NCI-H187 treated with DMSO at 0.1 percent for 48 hours (cell line): ENCODE data around the gene EHMT1.
"Not testable (repeated sequence)": the region's sequence is repeated elsewhere in the genome, so short reads cannot be mapped to it uniquely, and the experiment has no call there.

Experiments
- DNase-seq: peaks from one replicate; lab custom pipeline; 2025; lab: John Stamatoyannopoulos, UW

The EHMT1 gene

DNA sequence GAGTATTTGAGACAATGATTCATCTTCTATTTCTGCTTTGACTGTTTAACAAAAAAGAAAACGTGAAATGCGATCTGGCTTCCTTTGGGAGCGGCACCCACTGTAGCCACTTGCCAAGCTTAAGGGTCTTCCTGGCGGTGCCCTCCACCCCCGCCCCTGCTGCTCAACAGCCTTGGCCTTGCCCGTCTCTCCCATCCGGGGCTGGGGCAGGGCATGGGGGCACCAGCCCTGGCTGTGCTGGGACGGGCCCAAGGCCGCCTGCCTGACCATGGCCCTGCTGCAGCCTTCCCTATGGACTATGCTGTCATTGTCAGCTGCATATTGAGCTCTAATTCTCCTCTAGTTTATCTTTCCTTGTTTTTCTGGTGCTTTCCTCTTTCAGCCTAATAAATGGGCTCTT lies 143.0 kb downstream of the EHMT1 start:
- no peak for DNase-seq

DNA sequence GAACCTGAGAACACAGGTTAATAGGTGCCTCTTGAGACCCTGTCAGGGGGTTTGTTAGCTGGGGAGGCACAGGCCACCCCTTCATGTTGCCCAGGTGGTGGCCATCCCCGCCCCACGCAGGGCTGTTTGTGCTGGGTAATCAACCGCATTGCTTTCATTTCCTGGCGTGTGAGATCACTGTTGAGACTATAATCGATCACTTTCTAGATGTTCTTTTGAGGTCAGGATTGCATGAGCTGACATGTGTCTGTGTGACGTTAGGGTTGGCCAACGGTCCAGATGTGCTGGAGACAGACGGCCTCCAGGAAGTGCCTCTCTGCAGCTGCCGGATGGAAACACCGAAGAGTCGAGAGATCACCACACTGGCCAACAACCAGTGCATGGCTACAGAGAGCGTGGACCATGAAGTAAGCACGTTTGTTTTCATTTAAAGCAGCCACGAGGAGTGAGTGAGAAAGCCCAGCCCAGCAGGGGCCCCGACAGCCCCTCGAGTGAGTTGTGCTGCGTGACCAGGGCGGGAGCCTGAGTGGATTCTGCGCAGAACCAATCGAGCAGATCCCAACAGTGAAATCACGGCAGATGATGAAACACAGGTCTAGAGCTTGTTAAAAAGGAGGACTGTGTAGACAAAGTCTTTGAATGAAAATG lies 143.7 kb downstream of the EHMT1 start:
- no peak for DNase-seq

DNA sequence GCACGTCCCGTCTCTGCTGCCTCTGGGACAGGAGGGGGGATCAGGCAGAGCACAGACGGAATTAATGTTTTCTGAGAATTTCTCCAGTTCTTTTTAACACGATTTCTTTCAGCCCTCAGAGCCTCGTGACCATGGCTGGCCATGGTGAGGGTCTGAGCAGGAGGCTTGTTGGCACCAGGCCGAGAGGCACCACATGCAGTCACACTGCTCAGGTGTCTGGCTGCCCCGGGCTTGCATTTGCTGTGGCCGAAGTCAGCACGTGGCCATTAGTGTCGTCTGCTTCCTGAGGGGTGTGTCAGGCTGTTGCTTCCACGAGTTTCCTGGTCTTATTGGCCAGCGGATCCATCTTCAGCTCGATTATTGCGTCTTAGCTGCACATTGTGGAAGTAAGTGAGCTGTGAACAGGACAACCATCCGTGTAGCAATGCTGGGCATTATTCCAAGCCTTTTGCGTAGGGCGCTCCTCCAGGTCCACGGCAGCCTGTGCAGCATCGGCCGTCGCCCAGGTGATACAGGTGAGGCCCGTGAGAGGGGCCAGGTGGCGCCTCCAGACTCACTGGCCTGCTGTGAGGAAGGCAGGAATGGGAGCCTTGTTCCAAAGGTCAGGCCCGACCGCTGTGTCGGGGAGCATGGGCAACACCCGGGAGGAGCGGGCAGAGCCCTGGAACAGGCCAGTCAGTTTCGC lies 144.6 kb downstream of the EHMT1 start:
- DNase-seq = no peak

DNA sequence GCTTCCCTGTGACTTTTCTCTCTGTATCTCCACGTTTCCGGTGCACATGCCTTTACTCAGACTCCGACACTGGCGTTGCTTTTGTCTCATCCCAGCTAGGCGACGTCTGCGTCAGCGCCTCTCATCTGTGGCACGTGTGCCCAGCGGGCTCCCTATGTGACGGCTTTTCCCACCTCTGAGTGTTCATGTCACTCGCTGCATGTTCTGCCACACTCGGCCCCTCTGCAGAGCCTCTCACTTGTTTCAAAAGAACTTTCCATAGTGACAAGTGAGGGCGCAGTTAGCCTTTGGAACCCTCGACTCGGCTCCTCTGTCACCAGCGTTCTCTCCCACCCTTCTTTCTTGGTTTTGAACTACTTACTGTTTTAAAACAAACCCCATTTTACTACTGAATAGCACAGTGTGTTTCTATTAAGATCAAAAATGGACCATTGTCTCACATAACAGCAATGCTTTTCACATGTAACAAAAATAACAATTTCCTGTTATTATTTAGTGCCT lies 145.4 kb downstream of the EHMT1 start:
- no peak for DNase-seq

DNA sequence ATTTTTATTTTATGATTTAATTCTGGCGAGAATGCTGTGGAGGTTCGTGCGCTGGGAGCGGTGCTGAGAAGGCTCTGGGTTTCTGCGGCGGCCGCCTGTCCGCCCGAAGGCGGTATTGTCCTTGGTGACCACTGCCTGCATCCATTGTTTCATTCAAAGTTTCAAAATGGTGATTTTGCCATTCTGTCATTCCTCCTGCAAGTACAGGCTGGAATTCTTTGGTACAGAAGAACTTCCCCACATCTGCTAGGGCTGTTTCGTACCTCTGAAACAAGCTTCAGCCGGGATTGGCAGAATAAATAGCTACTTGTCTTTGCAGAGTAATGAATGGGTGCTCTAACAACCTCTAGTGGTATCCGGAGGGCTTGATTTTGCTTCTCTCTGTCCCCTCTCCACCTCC lies 146.2 kb downstream of the EHMT1 start:
- no peak for DNase-seq

DNA sequence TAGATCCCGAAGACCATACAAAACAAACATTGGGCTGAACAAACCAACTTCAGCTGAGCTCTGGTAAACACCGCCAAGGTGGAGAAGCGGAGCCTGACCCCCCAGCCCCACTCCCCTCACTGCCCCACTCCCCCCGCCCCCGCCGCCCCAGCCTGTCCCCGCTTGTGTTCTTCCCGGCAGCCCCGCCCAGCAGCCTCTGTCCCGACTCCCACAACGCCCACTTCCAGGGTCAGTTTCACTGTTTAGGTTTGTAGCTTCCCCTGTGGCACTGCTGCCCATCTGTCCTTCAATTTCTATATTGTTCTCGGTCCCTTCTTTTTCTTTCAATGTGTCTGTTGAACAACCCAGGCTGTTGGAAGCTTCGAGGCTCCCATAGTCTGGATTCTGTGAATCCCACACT lies 146.7 kb downstream of the EHMT1 start:
- no peak for DNase-seq

DNA sequence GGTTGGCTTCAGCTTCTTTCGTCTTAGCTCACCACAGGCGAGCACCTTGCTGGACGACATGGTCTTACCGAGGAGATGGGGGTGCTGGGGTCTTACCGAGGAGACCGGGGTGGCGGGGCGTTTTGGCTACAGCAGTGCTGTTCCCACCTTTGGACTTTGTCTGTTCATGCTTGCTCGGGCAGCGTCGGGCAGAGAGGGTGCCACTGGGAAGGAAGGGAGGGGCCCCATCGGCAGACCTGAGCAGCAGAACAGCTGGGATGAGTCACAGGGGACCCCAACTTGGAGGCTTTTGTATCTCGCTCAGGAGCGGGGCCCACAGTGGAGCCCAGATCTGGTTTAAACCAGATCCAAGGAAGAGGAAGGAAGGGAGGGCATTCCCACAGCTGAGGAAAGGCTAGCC lies 152.8 kb downstream of the EHMT1 start:
- DNase-seq = no peak

DNA sequence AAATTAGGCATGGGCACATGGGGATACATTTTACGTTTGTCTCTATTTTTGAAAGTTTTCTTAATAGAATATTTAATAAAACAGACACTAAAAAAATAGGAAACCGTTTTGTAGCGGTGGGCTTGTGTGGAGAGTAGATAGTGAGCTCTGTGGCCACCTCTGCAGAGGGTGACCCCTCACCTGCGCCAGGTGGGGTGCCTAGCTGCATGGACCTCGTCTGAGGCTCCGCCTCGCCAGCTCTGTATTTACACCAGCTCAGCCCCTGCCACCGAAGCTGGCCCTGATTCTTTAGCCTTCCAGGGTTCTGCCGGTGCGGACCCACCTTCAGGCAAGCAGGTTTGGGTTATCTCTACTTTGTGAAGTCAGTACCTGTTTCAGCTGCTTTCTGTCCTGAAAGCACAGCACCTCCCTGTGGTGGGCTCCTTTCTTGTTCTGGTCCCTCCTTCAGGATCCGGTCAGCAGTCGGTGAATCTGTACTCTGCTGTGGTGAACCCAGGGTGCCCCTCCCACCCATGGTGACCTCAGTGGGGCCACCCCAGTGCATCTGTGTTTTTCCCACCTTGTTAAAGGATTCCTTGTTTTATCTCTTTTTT lies 153.6 kb downstream of the EHMT1 start:
- no peak for DNase-seq

DNA sequence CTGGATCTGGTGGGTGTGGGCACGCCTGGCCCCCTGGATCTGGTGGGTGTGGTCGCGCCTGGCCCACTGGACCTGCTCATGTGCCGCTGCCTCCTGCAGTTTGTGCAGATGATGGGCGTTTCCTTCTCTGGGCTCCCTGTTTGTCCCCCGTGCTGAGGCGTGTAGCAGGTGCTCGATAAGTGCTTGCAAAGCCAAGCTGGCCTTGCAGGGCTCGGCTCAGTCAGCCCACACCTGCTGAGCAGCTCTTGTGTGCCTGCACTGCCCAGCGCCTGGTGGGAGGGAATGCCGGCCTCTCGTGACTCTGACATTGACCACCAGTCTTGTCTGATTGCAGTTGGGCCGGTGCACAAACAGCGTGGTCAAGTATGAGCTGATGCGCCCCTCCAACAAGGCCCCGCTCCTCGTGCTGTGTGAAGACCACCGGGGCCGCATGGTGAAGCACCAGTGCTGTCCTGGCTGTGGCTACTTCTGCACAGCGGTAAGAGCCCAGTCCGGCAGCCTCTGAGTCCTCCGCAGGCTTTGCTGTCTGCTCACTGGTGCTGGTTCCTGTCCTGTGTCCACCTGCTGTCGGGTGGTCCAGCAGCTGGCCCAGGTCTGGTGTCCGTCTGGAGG lies 156.1 kb downstream of the EHMT1 start:
- no peak for DNase-seq

DNA sequence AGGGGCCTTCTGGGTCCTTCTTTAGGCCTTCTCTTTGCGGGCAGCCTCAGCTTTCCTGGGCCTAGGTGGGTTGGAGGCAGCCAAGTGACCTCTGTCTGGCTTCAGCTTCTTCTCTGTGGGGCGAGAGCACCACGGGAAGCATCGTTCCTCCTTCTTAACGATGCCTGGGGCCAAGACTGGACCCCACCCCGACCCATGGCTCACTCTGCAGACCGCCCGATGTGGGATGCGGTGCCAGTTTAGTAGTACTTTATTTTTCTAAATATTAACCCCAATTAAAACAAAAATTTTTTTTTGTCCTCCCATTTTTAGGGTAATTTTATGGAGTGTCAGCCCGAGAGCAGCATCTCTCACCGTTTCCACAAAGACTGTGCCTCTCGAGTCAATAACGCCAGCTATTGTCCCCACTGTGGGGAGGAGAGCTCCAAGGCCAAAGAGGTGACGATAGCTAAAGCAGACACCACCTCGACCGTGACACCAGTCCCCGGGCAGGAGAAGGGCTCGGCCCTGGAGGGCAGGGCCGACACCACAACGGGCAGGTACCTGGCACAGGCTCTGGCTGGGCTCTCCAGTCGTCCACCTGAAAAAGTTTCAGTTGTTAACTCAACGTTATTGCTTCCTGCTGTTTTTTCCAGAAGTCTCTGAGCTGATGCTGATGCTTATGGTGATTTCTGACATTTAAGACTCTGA lies 157.6 kb downstream of the EHMT1 start:
- DNase-seq = no peak

DNA sequence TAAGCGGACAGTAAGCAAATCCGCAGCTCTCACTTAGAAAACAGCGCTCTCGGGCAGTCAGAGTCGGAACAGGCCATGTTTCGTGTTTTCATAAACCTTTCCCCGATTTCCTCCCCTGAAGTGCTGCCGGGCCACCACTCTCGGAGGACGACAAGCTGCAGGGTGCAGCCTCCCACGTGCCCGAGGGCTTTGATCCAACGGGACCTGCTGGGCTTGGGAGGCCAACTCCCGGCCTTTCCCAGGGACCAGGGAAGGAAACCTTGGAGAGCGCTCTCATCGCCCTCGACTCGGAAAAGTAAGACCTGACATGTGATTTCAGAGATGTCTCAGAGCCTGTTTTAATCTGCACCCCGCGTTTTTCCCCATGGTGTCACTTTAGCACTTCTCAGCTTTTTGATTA lies 159.0 kb downstream of the EHMT1 start:
- no peak for DNase-seq

DNA sequence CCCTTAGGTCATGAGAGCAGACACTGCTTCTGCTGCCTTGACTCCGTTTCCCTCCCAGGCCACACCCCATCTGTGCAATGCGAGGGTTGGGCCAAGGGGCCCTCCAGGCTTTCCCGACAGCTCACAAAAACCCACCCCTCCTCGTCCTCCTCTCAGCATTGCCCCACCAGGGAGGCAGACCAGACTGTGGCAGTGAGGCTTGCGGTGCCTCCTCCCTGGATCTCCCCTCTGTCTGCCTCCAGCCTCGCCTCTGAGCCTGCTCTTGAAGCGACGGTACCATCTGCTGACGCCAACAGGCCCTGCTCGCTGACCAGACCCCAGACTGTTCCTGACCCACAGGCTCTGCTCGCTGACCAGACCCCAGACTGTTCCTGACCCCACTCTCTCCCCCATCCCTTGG lies 159.5 kb downstream of the EHMT1 start:
- no peak for DNase-seq

DNA sequence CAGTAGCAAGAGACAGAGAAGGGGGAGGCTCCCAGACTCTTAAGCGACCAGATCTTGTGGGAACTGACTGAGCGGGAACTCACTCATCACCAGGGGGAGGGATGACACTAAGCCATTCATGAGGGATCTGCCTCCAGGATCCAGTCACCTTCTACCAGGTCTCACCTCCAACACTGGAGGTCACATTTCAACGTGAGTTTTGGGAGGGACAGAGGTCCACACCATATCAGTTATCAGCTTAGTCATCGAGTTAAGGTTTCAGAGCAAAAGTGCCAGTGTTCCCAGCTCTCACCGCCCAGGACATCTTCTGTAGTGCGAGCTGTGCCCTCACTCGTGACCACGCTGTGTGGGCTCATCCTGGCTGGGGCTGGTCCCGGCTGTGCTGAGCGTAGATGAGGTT lies 160.1 kb downstream of the EHMT1 start:
- DNase-seq = no peak

DNA sequence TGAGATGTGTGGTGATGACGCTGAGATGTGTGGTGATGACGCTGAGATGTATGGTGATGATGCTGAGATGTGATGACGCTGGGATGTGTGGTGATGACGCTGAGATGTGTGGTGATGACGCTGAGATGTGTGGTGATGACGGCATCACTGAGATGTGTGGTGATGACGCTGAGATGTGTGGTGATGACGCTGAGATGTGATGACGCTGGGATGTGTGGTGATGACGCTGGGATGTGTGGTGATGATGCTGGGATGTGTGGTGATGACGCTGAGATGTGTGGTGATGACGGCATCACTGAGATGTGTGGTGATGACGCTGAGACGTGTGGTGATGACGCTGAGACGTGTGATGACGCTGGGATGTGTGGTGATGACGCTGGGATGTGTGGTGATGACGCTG lies 161.2 kb downstream of the EHMT1 start:
- not testable (repeated sequence) for DNase-seq

DNA sequence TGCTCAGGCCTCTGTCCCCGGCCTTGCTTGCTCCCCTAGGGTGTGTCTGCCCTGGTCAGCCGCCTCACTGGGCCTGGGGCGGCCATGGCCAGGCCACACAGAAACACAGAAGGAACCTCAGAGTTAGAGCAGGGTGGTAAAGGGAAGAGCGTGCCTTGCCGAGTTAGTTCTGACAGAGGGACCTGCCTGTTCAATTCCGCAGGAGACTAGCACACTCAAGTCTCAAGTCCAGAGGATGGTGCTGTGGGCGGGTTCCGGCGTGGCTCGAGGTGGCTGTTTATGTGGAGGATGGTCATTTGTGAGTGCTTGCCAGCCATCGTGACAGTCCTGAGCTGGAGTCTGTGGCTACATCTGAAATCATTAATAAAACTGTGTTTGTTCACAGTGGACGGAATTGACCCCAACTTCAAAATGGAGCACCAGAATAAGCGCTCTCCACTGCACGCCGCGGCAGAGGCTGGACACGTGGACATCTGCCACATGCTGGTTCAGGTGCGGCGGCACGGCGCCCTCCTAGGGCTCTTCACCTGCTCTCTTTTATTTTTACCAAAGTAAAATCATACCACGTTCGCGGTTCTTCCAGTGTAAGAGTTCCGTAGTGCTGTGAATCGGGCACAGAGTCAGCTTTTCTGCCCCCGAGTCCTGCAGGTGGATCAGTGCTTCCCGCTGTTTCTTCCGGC lies 163.2 kb downstream of the EHMT1 start:
- DNase-seq = no peak

DNA sequence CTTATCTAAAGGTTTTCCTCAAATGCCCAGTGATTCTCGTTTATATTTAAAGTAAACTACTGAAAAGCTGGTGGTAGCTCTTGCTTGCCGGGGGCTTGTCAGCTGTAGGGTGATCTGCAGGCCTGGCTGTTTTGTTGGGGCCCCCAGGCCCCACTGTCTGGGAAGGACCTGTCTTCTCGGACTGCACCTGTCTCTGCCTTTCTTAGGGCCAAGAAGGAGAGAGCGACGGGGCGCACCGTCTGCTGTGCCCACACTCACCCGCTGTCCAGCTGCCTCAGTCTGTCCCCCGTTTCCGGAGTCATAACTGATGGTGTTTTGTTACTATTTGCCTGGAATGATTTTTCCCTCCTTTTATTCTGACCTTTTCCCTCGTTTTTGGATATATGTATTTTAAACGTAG lies 164.7 kb downstream of the EHMT1 start:
- no peak for DNase-seq

DNA sequence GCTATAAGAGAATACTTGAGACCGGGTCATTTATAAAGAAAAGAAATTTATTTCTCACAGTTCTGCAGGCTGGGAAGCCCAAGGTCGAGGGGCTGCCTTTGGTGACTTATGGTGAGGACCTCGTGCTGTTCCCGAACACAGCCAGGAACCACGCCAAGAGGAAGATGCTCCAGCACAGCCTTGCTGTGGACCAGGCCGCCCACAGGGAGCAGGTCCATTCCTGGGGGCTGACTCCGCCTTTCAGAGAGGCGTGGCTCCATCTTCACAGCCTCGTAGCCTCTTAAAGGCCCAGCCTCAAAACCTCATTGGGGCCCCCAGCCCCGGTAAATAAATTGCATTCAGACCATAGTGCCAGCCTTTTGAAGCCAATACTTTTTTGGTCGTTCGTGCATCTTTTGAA lies 165.2 kb downstream of the EHMT1 start:
- no peak for DNase-seq

DNA sequence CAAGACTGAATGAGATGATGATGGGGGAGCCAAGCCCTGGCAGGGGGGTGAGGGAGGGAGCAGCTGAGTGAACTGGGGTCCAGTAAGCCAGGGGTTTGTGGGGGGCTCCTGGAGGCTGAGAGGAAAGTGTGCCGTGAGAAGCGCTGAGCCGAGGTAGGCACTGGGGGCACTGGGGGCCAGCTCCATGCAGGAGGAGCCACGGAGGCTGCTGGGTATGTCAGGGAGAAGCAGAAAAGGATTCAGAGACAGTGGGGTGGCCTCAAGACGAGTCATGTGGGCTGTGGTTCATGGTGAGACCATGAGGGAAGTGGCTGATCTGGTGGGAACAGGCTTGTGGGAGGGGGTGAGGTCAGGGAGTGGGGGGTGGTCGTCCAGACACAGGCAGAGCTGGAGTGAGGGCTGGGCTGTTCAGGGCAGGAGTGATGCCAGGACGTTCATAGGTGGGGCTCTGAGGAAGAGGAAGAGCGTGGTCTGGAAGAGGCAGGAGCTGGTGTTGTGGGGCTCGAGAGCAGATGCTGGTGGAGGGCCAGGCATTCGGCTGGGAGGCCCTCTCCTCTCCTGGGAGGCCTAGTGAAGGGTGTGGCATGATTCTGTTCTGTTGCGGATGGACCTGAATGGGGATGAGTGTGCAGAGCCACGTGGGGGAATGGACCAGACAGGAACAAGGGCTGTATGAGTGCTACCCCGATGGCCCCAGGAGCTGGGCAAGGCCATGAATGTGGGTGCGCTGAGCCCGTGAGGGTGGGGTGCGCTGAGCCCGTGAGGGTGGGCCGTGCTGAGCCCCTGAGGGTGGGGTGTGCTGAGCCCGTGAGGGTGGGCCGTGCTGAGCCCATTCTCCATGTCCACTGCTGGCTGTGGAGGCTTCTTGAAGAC lies 166.1 kb downstream of the EHMT1 start:
- DNase-seq = no peak

DNA sequence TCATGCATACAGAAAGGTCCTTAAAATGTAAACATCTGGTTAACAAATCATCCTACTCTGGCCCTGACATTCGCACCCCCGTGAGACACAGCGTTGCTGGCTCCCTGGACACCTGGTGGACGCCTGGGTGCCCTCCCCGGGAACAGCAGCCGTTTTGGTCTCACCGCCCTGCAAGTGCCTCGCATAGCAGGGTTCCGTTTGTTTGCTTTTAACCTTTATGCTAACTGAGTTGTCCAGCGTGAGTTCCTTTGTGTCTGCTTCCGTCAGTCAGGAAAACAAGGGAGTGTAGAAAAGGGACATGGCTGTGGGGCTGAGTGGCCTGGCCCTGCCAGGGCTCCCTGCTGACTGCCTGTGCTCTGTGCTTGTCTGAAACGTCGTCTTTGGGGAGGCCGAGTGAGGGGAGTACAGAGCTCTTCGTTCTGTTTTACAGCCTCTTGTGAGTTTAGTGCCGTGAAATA lies 166.9 kb downstream of the EHMT1 start:
- DNase-seq = no peak

DNA sequence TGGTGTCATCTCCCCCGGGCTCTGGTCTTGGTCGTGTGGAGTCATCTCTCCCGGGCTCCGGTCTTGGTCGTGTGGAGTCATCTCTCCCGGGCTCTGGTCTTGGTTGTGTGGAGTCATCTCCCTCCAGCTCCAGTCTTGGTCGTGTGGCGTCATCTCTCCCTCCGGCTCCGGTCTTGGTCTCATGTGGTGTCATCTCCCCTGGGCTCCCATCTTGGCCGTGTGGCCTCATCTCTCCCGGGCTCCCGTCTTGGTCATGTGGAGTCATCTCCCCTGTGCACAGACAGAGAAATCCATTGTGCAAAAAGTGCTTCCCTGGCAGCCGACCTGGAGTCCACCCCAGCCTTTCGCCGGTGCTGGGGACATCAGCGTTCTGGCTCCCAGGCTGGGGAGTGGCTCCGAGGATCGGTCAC lies 167.7 kb downstream of the EHMT1 start:
- no peak for DNase-seq

DNA sequence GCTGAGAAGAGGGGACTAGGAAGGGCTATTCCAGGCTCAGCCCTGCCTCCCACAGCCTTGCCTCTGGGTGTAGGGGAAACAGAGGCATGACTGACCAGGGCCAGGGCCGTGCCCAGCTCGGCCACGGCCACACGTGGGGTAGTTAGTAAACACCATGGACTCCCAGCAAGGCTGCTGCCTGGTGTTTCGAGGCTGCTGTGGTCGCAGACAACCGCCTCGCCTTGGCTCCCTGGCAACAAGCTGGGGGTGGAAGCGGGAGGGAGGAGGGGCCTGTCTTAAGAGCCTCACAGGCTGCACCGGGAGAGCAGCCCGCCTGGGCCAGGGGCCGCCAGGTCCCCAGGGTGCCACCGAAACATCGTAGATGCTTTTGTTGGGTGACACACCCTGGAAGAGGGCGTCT lies 168.6 kb downstream of the EHMT1 start:
- DNase-seq = no peak
